T47D (cell line): ENCODE measurements around the gene PDIA3.
"Not testable (repeated sequence)": the region's sequence is repeated elsewhere in the genome, so short reads cannot be mapped to it uniquely, and the experiment has no call there.

Experiments used
- DNase-seq, 2 experiments: peaks; one replicate each; pipeline versions ENCODE4 v3.0.0 to v3.0.0-alpha.2; 2011 to 2012; ENCODE audit warnings: low read depth in 1 of 2, low spot score in 1 of 2
- JUND ChIP-seq: IDR thresholded peaks from 2 replicates; pipeline ENCODE4 v1.6.1; 2012; ENCODE audit warnings: low read depth
- in situ Hi-C: cut with HindIII; loops from 2 replicates; pipeline ENCODE4 v1.10.0; 2016; ENCODE audit warnings: low sequenced_read_pairs, low pct_unique_long_range_greater_than_20kb

Gene PDIA3

GRCh38 chr15:43746245-43746902 lies at the start of gene PDIA3:
Gene PDIA3, plus strand, starts transcription at chr15:43746438. Its CDS starts 102 bp downstream, at chr15:43746540.
- in situ Hi-C loops = not testable (repeated sequence)
- peak; percentile 93 to 95 for DNase-seq

DNA sequence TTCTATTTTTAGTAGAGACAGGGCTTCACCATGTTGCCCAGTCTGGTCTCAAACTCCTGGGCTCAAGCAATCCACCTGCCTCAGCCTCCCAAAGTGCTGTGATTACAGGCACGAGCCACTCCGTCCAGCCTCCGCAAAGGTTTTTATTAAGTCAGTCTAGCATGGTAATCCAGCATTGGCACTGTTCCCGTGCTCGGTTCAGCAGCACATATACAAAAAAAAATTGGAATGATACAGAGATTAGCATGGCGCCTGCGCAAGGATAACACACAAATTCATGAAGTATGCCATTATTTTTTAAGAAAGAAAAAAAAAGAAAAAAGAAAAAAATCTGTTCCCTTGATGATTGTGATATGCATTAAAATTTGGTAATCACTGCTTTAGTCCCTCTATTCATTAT lies 44.1 kb upstream of the PDIA3 start:
- TF ChIP-seq JUND = no peak
- in situ Hi-C loops = no loop called here
- no peak for DNase-seq

DNA sequence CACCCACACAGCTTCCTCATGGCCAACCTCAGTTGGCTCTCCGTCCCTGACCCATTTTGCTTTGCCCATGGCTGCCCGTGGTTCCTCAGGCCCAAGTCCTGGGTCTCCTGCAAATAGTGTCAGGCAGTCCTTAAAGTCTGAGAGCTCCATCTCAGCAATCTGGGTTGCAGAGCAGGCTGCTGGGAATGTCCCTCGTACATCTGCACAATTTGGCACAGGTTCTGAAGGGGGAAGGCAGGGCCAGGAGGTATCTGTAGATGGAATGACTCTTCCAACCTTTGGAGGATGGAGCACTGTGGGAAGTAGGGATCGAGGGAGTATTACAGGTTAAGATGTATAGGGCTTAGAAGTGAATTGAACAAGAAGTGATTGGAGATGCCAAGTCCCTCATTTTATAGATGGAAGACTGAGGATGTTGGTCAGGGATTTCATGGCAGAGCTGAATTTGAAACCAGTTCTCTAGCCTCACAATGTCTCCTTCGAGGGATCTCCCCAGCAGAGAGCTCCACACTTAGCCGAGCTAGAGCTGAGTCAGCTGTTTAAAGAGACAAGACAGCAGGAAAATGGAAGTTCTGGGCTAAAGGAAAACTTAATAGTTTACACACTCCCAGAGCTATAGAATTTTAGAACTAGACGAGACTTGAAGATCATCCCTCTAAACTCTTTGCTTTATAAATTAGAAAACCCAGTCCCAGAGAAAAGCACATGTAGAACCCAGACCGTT lies 43.4 kb upstream of the PDIA3 start:
- in situ Hi-C loops = no loop called here
- TF ChIP-seq JUND = no peak
- no peak for DNase-seq

DNA sequence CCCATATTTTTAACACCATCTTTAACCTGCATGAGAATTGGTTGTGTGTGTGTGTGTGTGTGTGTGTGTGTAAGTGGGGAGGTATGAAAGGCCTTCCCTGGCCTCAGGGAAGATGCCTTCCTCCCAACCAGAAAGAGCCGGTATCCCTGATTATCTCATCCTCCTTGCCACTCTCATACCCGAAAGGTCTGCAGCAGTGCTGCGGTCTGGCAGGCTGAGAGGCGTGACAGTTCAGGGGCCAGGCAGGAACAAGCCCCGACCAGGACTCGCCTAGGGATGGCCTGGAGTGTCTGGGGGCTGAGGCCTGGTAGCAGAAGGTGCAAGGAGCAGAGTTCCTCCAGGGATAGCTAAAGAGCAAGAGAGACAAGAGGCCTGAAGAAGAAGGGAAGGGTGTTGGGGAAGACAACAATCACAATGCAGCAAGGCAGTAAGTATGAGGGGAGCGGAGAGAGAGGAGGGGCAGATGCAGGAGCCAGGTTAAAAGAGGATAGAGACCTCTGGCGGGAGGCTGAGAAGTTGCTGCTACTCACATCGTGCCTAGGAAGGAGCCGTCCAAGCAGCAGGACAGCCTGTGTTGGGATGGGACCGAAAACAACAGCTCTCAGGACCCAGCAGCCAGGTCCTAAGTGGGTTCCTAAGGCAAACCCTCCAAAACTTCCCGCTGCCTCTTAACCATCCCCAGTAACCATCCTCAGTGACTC lies 35.7 kb upstream of the PDIA3 start:
- DNase-seq, in situ Hi-C loops: not testable (repeated sequence)

DNA sequence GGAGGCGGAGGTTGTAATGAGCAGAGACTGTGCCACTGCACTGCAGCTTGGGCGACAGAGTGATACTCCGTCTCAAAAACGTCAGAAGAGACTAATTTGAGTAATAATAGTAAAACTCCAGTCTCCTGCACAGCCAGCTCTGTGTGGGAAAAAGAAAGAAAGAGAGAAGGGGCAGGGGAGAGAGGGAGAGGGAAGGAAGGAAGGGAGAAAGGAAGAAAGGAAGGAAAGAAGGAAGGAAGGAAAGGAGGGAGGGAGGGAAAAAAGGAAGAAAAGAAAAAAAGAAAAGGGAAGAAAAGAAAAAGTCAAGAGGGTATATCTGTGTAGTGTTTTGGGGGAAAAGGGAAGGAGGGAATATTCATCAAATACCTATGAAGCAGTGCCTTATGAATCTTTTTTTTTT lies 23.1 kb upstream of the PDIA3 start:
- in situ Hi-C loops = no loop called here
- no peak for DNase-seq
- TF ChIP-seq JUND = no peak

DNA sequence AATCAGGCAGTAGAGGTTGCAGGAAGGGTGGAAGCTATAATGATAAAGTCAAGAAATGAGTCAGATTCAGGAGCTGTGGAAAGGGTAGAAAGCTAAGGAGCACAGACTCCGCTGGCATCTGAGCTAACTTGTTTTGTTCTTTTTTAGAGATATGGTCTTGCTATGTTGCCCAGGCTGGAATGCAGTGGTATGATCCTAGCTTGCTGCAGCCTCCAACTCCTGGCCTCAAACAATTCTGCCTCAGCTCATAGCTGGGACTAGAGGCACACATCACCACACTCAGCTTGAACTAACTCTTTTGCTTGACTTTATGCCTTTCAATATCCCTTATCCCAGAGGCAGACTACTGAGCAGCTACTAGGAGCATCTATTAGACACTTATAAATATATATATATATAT lies 19.9 kb upstream of the PDIA3 start:
- DNase-seq, in situ Hi-C loops: not testable (repeated sequence)

DNA sequence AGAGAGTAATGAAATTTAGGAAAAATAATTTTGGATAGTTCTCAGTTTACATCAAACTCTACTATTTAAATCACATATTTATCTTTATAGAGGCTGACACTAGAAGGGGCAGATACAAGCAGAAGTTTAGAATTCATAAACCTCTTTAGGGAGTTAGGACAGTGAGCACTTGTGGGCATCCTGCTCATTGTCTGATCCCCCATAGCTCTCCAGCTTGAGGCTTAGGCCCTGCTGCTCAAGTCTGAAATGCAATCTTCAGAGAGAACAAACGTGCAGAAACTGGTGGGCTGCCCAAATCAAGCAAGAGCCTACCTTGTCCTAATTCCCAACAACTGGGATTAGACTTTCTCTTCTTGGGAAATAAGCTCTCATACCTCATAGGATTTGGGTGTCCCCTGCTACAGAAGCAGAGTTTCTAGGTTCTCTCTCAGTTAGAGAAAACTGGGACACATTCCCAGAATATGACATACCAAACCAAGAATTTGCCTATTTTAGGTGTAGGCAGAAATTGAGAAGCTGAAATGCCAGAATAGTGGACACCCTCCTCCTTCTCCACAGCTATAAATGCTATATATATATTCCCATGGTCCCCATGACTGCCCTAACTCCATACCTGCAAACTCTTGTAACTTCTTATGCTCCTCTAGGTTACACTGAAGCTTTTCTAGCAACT lies 18.0 kb upstream of the PDIA3 start:
- DNase-seq, in situ Hi-C loops: not testable (repeated sequence)

DNA sequence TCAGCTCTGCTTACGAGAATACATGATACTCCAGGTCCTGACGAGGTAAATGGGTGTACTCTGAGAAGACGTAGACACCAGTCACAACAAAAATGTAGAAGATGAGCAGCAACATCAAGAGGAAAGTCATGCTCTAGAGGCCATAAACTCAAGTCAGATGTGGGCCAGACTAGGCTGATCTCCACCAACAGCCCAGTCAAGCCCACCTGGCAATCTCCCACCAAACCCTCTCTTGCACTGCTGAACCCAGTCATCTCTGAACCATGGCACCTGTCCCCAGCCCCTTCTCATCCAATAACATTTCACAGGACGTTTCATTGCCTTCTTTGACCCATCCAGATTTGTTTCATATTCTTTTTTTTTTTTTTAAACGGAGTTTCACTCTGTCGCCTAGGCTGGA lies 10.8 kb upstream of the PDIA3 start:
- in situ Hi-C loops = no loop called here
- no peak for DNase-seq
- TF ChIP-seq JUND = no peak

DNA sequence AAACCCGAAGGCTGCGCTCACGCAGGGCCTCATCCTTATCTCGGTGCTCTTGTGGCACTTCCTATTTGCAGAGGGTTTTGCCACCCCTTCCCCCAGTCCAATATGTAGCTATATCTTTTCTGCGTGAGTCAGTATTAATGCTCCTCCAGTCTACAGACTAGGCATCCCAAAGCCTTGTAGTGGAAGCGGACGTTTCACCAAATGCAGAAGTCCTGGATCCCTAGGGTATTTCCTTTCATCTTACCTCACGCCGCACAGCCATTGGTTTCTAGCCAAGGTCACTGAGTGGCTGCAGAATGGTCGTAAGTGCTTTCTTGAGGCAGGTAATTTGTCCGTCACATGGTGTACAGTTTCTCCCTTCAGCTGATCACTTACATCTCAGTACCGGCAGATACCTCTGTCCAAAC lies 668 bp downstream of the PDIA3 start:
- DNase-seq = peak in 1 of 2 experiments; percentile 33
- in situ Hi-C loops = not testable (repeated sequence)

DNA sequence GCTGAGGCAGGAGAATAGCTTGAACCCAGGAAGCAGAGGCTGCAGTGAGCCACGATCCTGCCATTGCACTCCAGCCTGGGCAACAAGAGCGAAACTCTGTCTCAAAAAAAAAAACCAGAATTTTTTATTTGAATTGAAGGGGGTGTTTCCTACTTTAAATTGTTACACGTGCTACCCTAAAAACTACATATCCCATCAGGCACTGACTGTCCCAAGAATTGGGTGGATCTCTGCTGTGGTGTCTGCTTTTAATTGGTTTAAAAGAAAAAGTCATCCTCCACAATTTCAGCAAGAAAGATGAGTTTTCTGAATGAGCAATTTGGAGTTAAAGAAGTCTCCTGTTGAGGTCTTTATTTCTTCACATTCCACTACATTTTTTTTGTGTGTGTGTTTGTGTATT lies 2.1 kb downstream of the PDIA3 start:
- in situ Hi-C loops = no loop called here
- DNase-seq = no peak
- TF ChIP-seq JUND = no peak

DNA sequence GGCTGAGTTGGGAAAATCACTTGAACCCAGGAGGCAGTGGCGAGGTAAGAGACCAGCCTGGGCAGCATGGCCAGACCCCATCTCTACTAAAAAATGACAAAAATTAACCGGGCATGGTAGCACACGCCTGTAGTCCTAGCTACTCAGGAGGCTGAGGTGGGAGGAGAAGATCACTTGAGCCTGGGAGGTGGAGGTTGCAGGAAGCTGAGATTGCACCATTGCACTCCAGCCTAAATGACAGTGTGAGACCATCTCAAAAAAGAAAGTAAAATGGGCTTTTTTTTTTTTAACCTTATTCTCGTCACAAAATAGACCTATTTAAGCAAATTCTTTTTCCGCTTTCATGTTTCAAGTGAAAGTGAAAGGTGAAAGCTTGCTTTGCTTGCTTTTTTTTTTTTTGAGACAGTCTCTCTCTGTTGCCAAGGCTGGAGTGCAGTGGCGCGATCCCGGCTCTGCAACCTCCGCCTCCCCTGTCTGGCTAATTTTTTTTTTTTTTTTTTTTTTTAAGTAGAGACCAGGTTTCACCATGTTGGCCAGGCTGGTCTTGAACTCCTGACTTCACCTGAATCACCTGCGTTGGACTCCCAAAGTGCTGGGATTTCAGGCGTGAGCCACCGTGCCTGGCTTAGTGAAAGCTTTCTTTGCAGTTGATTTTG lies 3.6 kb downstream of the PDIA3 start:
- DNase-seq = no peak
- no peak for TF ChIP-seq JUND
- in situ Hi-C loops = no loop called here

DNA sequence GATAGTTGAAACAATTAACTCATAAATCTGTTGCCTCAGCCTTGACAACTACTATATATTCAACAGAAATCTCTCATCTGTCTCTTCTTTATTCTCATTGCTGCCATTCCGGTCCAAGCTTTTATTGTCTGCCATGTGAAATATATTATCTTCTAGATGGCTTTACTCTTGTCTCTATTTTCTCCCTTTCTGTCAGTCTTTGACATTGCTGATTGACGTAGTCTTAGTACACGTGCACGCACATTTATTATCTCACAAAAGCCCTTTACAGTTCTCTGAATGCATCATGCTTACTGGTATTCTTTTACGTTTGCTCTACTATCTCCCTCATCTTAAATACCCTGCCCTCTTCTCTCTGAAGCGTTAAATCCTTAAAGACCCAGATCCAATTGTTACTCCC lies 5.6 kb downstream of the PDIA3 start:
- no peak for DNase-seq
- TF ChIP-seq JUND = no peak
- in situ Hi-C loops = no loop called here
